Suprapubic skin (tissue), 4 donors: ENCODE results near the gene LPCAT4. TPM values are rescaled to one million over a fixed set of nuclear protein-coding genes. Genes with fewer than 3 reads are reported as not detected.
"Not testable (repeated sequence)": the region's sequence is repeated elsewhere in the genome, so short reads cannot be mapped to it uniquely, and the experiment has no call there.

Source experiments
- DNase-seq, 2 donors: peaks; one replicate each; pipeline ENCODE4 v3.0.0-alpha.2; 2019; ENCODE audit warnings: low spot score in 2 of 2
- H3K27ac ChIP-seq: fragments of 200-600 bp; sonication (generic); one replicate; pipeline ENCODE4 v1.5.1; 2019
- H3K27me3 ChIP-seq: fragments of 200-600 bp; sonication (generic); one replicate; pipeline ENCODE4 v1.5.1; 2019
- H3K36me3 ChIP-seq: fragments of 200-600 bp; sonication (generic); one replicate; pipeline ENCODE4 v1.5.1; 2019
- H3K4me1 ChIP-seq: fragments of 200-600 bp; sonication (generic); one replicate; pipeline ENCODE4 v1.5.1; 2019
- H3K4me3 ChIP-seq: fragments of 200-600 bp; sonication (generic); one replicate; pipeline ENCODE4 v1.5.1; 2019; ENCODE audit warnings: mild to moderate bottlenecking
- H3K9me3 ChIP-seq: fragments of 200-600 bp; sonication (generic); one replicate; pipeline ENCODE4 v1.5.1; 2019
- EP300 ChIP-seq: sonication (generic); formaldehyde crosslinking; IDR thresholded peaks from one replicate; pipeline ENCODE4 v1.6.1; 2017; ENCODE audit warnings: antibody characterized with exemption
- POLR2A ChIP-seq, 2 donors: fragments of 450-650 bp; IDR thresholded peaks; one replicate each; pipeline ENCODE4 v1.6.1; 2017; ENCODE audit warnings: antibody characterized with exemption in 2 of 2, mild to moderate bottlenecking in 2 of 2, moderate library complexity in 2 of 2
- POLR2AphosphoS5 ChIP-seq, 3 donors: sonication (generic); formaldehyde crosslinking; IDR thresholded peaks; one replicate each; pipeline ENCODE4 v1.6.1; 2017; ENCODE audit warnings: antibody characterized with exemption in 3 of 3
- WGBS: methylation state at CpG from one replicate; pipeline ENCODE4 v1.1.5; 2018; 5-methylcytosine and 5-hydroxymethylcytosine counted together
- total RNA-seq, 4 donors: library from RNA; depleted of rRNA; stranded (reverse); fragments of >200 nt; gene quantifications; one replicate each; pipeline ENCODE4 v1.1.0, GENCODE V29; 2016
- TF ChIP-seq, protein P1 (sequence below), 2 donors: fragments of 200-600 bp in 1 of 2; fragments of 450-650 bp in 1 of 2; sonication (generic) in 1 of 2; IDR thresholded peaks; one replicate each; pipeline ENCODE4 v1.5.1; 2016 to 2019; ENCODE audit warnings: antibody characterized with exemption in 2 of 2, mild to moderate bottlenecking in 1 of 2, moderate library complexity in 1 of 2

Gene LPCAT4, protein sequence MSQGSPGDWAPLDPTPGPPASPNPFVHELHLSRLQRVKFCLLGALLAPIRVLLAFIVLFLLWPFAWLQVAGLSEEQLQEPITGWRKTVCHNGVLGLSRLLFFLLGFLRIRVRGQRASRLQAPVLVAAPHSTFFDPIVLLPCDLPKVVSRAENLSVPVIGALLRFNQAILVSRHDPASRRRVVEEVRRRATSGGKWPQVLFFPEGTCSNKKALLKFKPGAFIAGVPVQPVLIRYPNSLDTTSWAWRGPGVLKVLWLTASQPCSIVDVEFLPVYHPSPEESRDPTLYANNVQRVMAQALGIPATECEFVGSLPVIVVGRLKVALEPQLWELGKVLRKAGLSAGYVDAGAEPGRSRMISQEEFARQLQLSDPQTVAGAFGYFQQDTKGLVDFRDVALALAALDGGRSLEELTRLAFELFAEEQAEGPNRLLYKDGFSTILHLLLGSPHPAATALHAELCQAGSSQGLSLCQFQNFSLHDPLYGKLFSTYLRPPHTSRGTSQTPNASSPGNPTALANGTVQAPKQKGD
- 100 to 1,000 TPM in 1 of 4 donors, 10 to 100 TPM in 3; 23.6 to 105 (median 35.9) TPM for total RNA-seq

DNA sequence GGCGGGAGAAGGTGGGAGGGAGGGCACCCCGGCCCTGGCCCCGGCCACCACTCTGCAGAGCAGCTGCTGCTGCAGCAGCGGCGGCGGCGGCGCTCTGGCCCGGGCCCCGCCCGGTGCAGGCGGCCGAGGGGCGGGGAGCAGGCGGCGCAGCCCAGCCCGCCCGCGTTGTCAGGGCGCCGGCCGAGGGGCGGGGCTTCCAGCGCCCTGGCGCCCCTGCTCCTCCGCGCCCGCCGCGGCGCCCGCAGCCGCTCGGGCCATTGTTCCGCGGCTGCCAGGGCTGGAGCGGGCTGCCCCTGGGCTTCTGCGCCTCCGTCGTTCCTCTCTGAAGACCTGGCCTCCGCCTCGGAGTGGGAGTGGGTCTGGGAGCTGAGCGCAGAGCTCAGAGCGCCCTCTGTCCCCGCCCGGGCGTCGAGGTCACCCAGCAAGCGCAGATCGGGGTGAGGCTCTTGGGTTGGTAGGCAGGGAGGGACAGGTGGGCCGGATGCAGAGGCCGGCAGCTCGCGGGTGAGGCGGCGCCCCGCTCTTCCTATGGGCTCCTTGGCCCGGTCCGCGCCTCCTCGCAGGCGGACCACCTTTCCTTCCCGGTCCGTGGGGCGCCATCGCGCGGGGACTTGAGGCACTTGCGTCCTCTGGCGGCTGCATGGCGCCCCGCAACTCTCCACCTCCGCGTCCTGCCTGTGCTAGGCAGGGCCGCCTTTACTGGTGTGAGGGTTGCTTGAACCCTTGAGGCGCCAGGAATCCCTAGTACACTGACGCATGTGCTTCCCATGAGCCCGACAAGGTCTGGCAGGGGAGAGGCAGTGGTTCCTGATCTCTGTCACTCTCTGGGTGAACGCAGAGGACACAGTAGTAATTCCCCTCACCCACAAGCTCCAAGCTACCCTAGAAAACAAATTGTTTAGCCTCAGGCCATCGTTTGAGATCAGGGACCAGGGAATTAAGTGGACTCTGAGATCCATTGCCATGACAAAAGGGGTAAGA lies at the start of gene LPCAT4:
TSS of gene LPCAT4 (minus strand) at position 96 of the 981 bp plus-strand sequence. CDS start 96 bp downstream, outside the sequence.
- peak; percentile 93 to 95 for DNase-seq
- TF ChIP-seq POLR2AphosphoS5 (IDR thresholded peaks at IDR 0.05) = peak in 1 of 3 donors; percentile 18
- TF ChIP-seq, protein P1, sequence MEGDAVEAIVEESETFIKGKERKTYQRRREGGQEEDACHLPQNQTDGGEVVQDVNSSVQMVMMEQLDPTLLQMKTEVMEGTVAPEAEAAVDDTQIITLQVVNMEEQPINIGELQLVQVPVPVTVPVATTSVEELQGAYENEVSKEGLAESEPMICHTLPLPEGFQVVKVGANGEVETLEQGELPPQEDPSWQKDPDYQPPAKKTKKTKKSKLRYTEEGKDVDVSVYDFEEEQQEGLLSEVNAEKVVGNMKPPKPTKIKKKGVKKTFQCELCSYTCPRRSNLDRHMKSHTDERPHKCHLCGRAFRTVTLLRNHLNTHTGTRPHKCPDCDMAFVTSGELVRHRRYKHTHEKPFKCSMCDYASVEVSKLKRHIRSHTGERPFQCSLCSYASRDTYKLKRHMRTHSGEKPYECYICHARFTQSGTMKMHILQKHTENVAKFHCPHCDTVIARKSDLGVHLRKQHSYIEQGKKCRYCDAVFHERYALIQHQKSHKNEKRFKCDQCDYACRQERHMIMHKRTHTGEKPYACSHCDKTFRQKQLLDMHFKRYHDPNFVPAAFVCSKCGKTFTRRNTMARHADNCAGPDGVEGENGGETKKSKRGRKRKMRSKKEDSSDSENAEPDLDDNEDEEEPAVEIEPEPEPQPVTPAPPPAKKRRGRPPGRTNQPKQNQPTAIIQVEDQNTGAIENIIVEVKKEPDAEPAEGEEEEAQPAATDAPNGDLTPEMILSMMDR (IDR thresholded peaks at IDR 0.05) = peak; percentile 59 to 96
- TF ChIP-seq POLR2A (IDR thresholded peaks at IDR 0.05) = peak in 1 of 2 donors; percentile 33
- TF ChIP-seq EP300 = no peak
- Histone ChIP-seq H3K27ac (peak within 1 kb of the TSS; percentile 96), H3K9me3 (no peaks in the 10 kb centered on the region), H3K36me3 (peaks cover under 1% of the 10 kb centered on the region), H3K4me3 (peak within 1 kb of the TSS; percentile 91), H3K27me3 (no peaks in the 10 kb centered on the region), H3K4me1 (peaks cover 22% of the 10 kb centered on the region)
- WGBS = under 1% methylated on average over 22 of the region's 80 CpGs

GRCh38 chr15:34409511-34409910 lies 42.5 kb upstream of the LPCAT4 start:
- not testable (repeated sequence) for H3K4me3 ChIP-seq, H3K9me3 ChIP-seq, DNase-seq, H3K36me3 ChIP-seq, H3K27me3 ChIP-seq, H3K27ac ChIP-seq, H3K4me1 ChIP-seq
- no CpG with 5 or more reads among the region's 19 CpGs for WGBS

DNA sequence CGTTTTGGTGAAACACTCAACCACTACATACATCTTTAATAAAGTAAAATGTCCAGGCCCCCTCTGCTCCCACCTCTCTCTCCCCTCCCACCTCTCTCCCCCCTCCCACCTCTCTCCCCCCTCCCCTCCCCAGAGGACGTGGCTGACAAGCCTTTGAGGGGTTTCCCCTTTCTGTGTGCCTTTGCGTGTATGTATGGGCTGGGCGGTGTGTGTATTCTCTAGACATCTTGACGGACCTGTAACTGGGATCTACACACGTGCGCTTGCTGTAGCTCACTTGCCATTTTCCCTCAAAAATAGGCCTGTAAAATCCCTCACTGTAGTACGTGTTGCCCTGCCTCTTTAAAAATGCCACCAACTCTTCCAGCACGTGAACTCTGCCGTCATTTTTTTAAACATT lies 42.0 kb upstream of the LPCAT4 start:
- WGBS = no CpG with 5 or more reads among the region's 10 CpGs
- H3K4me3 ChIP-seq, H3K9me3 ChIP-seq, H3K4me1 ChIP-seq, H3K36me3 ChIP-seq, H3K27me3 ChIP-seq, DNase-seq, H3K27ac ChIP-seq: not testable (repeated sequence)

- WGBS = no CpG with 5 or more reads among the region's 3 CpGs
- H3K9me3 ChIP-seq, H3K27me3 ChIP-seq, H3K36me3 ChIP-seq, H3K4me1 ChIP-seq, H3K27ac ChIP-seq, DNase-seq, H3K4me3 ChIP-seq: not testable (repeated sequence)
Observed at GRCh38 chr15:34403899-34404298, 36.9 kb upstream of the LPCAT4 start.

GRCh38 chr15:34403160-34403598 lies 36.2 kb upstream of the LPCAT4 start:
- not testable (repeated sequence) for H3K4me1 ChIP-seq, H3K27ac ChIP-seq, H3K9me3 ChIP-seq, H3K4me3 ChIP-seq, DNase-seq, H3K27me3 ChIP-seq, H3K36me3 ChIP-seq
- WGBS = 97% methylated on average over 2 of the region's 4 CpGs

DNA sequence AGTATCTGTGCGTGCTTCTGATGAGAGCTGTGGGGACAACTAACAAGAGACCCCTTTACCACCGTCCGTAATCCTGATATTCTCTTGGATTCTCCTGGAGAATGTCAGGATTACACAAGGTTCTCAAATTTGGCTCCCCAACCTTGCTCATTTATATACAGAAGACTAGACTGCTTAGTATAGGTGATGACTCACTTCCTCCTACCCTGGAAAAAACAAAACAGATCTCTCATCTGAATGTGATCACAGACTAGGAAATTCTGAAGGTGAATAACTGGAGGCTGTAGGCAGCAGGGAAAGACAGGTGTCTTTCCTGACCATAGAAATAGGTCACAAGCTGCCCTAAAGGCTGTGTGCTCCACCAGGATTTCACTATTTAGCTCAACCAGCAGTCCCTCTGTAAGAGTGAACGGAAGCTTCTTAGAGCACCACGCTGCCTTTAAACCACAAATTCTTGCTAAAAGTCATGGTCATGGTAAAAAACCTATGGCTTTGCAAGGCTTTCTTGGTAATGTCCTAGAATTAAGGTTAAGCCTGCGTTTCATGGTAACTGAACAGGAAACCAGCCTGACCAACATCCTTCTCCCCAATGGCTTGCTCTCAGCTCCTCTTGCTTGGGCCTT lies 30.8 kb upstream of the LPCAT4 start:
- H3K36me3 ChIP-seq, H3K4me1 ChIP-seq, DNase-seq, H3K4me3 ChIP-seq, H3K27ac ChIP-seq, H3K9me3 ChIP-seq, H3K27me3 ChIP-seq: not testable (repeated sequence)
- no CpG with 5 or more reads among the region's 6 CpGs for WGBS

- not testable (repeated sequence) for H3K36me3 ChIP-seq, H3K27me3 ChIP-seq, H3K4me1 ChIP-seq, H3K27ac ChIP-seq, H3K4me3 ChIP-seq, H3K9me3 ChIP-seq, DNase-seq
- no CpG with 5 or more reads among the region's 2 CpGs for WGBS
Observed at GRCh38 chr15:34392981-34393380, 26.0 kb upstream of the LPCAT4 start.

- H3K27me3 ChIP-seq, H3K4me1 ChIP-seq, H3K9me3 ChIP-seq, H3K4me3 ChIP-seq, H3K36me3 ChIP-seq, DNase-seq, H3K27ac ChIP-seq: not testable (repeated sequence)
- no CpG with 5 or more reads among the region's 16 CpGs for WGBS
Observed at GRCh38 chr15:34389594-34390086, 22.6 kb upstream of the LPCAT4 start.

DNA sequence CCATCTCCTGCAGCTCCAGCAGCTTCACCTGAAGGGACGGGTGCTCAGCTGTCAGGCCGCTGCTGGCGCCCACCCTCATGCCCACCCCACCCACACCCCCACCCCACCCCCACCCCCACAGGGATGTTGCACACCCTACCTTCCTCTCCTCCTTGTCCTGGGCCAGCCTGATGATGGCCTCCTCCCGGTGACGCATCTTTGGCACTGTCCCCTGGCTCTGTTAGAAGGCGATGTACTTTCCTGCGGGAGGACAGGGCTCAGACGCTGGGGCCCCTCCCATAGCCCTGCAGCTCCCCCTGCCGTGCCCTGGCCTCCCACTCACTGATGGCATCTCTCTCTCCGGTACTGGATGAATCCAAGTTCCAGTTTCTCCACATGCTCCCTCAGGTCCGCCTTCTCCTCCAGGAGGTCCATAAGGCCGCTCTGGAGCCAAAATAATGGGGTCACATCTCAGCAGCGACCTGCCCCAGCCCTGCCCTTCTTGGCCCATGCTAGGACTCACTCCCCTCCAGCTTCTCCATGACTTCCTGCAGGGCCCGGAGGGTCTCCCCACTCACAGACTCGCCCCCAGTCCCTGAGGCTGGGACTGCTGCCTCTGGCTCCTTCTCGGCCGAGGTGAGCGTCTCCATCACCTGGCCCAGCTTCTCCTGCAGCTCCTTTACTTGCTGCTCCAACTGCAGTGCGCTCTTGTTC lies 15.0 kb upstream of the LPCAT4 start:
- H3K4me1 ChIP-seq, H3K36me3 ChIP-seq, H3K9me3 ChIP-seq, H3K4me3 ChIP-seq, H3K27me3 ChIP-seq, DNase-seq, H3K27ac ChIP-seq: not testable (repeated sequence)
- no CpG with 5 or more reads among the region's 19 CpGs for WGBS

- H3K36me3 ChIP-seq, H3K4me1 ChIP-seq, H3K9me3 ChIP-seq, DNase-seq, H3K4me3 ChIP-seq, H3K27me3 ChIP-seq, H3K27ac ChIP-seq: not testable (repeated sequence)
- 65% methylated on average over 4 of the region's 4 CpGs for WGBS
Observed at GRCh38 chr15:34380491-34380890, 13.5 kb upstream of the LPCAT4 start.
